ENCODE measurements around the gene PHF12.
A peak's percentile ranks its signal among the peaks of the same experiment; 100 is the strongest.
"Not testable (repeated sequence)": the region's sequence is repeated elsewhere in the genome, so short reads cannot be mapped to it uniquely, and the experiment has no call there.

Gene PHF12

DNA sequence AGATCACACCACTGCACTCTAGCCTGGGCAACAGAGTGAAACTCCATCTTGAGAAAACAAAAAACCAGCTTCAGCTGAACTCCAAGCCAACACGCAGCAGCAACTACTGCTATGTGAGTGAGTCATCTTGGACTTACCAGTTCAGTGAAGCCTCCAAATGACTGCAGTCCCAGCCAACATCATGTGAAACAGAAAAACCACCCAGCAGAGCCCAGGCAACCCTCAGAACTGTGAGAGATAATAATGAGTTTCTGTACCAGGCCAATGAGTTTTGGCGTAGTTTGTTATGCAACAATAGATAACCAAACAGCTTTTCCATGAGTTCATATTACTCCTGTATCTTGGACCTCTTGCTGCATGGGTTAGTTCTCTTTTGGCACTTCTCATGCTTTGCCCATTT lies 23.3 kb downstream of the PHF12 start:
- DNase-seq: peak; percentile 10

- no peak for DNase-seq
Observed at GRCh38 chr17:28926786-28927185, 24.5 kb downstream of the PHF12 start.

DNA sequence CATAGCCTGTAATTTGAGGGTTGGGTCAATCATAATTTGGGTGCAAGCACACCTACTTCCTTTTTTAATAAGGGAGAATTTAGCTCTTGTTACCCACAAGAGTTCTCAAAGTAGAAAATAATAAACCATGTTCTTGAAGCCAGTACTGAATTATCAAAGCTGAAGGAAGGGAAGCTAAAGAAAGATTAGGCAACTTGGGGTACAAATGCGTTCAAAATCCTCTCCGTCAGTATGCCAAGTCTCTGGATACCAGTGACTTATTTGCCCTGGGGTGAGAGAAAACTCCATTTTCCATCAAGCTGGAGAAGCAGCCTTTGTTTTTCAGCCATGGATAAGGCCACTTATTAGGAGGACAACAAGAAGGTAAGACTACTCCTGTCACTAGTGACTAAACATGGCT lies 25.0 kb downstream of the PHF12 start:
- DNase-seq: no peak

- peak; percentile 17 to 19 for DNase-seq
Observed at GRCh38 chr17:28925912-28926365, 25.4 kb downstream of the PHF12 start.

GRCh38 chr17:28920201-28920600 lies 31.1 kb downstream of the PHF12 start:
- no peak for DNase-seq

DNA sequence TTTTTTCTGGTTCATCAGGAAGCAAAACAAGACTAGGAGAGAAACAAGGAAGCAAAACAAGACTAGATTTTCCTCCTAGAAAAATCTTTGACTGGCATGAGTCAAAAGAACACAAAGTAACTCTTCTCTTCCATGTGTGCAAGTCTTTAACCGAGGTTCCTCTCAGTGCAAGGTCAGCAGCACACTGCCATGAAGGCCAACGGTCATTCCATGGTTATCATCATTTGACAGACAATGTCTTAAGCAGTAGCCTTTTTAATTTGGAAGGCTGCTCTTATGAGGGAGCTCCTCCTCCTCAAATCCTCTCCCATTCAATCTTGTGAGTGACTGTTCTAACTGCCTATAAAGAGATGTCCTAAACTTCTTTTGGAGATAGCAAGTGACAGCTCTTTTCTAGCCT lies 33.0 kb downstream of the PHF12 start:
- no peak for DNase-seq

DNA sequence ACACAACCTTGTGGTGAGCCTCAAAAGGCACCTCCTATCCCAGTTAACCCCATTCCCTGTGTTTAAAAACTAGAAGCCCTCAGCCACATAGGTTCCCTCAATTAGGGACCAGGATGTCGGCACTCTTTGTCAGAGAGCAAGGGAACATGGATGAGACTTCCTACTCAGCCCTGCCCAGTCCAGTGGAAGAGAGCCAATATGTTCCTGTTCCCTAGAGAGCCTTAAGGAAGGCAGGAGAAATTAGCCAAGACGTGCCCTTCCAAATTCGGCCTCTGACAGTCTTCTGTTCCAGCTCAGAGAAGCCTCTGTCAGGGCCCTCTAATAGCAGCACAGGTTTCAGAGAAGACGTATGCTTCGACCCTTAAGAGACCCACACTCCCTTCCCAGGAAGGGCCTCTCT lies 33.9 kb downstream of the PHF12 start:
- DNase-seq: no peak

DNA sequence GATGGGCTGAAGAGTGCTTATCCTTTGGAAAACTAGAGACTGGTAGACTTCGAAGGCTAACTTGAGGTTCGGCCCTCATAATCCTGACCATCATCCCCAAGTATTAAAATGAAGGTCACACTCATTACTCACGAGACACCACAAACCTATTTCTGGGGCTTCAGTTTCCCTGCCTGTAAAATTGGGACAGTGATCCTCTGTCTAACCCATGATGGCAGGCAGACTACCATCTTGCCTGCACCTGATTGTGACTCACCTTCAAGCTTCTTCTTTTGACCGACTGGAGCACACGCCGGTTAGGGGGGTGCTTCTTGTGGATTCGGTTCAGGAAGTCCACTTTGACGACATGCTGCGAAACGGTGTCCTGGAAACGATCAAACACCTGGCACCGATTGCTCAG lies 34.3 kb downstream of the PHF12 start:
- no peak for DNase-seq

GRCh38 chr17:28916302-28916934 lies 34.9 kb downstream of the PHF12 start:
- peak; percentile 37 to 40 for DNase-seq

DNA sequence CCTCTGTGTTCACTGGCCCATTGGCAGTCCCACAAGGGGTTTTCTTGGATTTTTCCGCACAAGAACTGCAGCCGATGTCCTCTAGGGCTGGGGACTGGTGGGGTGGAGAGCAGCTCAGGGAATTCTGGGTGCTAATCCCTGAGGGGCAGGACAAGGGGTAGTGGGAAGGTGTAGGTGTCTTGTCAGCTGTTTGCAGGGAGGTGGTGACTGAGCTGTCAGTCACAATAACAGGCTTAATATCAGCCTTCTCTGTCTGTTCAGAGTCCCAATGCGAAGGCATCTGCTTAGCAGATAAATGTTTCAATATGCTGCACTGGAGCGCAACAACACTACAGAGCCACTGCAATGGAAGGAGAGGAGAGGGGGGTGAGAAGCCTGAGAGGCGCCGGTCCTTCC lies 38.4 kb downstream of the PHF12 start:
- DNase-seq: no peak

GRCh38 chr17:28912281-28912937 lies 38.9 kb downstream of the PHF12 start:
- DNase-seq: no peak

DNA sequence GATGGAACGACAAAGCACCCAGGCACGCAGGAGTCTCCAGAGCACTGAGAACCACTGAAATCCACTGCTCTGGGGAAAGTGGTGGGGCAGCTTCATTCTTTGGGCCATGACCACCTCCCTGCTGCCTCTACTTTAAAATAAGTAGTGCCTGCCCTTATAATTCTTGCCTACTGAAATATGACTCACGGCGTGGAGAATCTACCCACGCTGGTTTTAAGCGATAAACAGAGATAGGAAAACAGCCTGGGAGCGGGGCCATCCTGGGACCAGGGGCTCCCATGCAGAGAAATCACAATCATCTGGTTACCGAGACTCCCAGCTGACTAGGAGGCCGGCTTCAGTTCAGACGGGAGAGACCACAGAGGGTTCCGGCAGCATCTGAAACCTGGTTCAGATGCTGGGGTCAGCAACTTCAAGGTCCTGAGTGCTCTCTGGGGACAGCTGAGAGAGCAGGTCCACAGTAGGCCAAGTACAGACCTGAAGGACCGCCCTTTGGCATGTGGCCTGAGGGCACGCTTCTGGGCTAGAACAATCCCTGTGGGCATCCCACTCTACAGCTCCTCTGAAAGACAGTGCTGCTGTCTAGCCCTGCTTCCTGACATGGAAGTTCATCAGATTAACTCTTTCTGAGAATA lies 39.8 kb downstream of the PHF12 start:
- no peak for DNase-seq

GRCh38 chr17:28910534-28910933 lies 40.8 kb downstream of the PHF12 start:
- no peak for DNase-seq

DNA sequence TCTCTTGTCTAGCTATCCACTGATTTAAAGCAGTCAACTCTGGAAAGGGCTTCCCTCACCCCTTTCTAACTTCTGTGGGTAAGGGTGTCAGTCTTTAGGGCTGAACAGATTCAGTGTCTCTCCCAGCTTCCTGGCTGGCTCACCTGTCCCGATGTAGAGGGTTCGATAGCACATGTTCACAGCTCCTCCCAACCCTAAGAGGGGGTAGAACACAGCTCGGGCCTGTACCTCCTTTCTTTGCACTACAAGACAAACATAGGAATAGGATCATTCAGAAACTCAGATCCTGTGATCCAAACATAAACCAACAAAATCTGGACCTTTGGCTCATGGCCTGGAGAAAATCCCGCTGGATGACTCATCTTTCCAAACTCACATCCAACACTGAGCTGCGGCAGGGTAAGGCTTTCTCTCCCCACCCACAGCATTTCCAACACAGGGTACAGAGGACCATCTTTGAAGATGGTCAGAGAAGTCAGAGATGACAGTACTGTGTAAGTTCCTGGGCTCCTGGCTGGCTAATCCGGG lies 42.6 kb downstream of the PHF12 start:
- no peak for DNase-seq

GRCh38 chr17:28907709-28908475 lies 43.4 kb downstream of the PHF12 start:
- no peak for DNase-seq

DNA sequence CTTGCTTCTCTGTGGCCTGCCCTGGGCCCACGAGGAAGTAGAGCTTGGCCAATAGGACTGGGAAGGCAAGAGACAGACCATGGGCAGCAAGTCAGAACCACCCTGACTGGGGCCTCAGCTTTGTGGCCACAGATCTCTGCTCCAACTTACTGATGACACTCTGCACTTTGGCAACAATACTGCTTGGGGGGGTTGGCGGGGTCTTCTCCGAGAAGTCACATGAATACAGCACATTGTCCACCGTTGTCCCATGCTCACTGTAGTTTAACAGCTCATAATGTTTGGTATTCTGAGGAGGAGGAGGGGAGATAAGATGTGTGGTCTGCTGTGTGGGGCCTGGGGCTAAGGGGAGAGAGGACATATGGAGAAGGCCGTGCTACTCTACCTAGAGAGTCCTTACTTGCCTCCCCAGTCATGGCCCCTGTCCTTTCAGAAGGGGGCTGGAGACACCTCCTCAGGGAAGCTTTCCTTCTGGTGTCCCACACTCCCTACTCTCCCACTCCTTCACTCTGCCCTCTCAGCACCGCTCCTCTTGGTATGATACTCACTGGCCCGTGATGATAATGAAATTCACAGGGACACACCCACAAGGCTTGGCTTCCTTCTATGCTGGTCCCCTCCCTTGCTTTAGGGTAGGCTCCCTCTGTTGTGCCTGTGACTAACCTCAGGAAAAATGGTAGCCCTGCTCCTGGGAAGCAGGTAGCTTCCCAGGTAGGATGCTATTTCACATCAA lies 44.4 kb downstream of the PHF12 start:
- no peak for DNase-seq

GRCh38 chr17:28906276-28906675 lies 45.0 kb downstream of the PHF12 start:
- DNase-seq: no peak

GRCh38 chr17:28904800-28905199 lies 46.5 kb downstream of the PHF12 start:
- DNase-seq: no peak

- not testable (repeated sequence) for DNase-seq
Observed at GRCh38 chr17:28903546-28903841, 47.8 kb downstream of the PHF12 start.

GRCh38 chr17:28902819-28903545 lies 48.3 kb downstream of the PHF12 start, which contains the start of gene DHRS13:
Gene DHRS13 (minus strand): TSS chr17:28903079. CDS start chr17:28902944, 135 bp downstream.
- peak; percentile 89 to 92 for DNase-seq

GRCh38 chr17:28901866-28902818 lies 49.2 kb downstream of the PHF12 start:
- DNase-seq: peak; percentile 37 to 48
